Omental fat pad (tissue), 4 donors: Measurements from ENCODE around the gene FRMD8. TPM values are rescaled to one million over a fixed set of nuclear protein-coding genes. Genes with fewer than 3 reads are reported as not detected.

ENCODE experiments used
- ATAC-seq: fragments of 150-250 bp; one replicate; pipeline ENCODE4 v1.9.1; 2016; ENCODE audit warnings: mild to moderate bottlenecking, moderate library complexity; ENCODE audit not compliant: low FRiP score
- DNase-seq: peaks from one replicate; pipeline ENCODE4 v3.0.0-alpha.2; 2019; ENCODE audit warnings: low spot score
- CTCF ChIP-seq, 3 donors: fragments of 450-650 bp; IDR thresholded peaks; one replicate each; pipeline ENCODE4 v1.5.1; 2016 to 2017; ENCODE audit warnings: antibody characterized with exemption in 3 of 3, mild to moderate bottlenecking in 3 of 3, moderate library complexity in 2 of 3
- total RNA-seq, 4 donors: library from RNA; depleted of rRNA; stranded (reverse); fragments of >200 nt; gene quantifications; one replicate each; pipeline ENCODE4 v1.1.0, GENCODE V29; 2016

The FRMD8 gene
- total RNA-seq, 4 donors from 2014 or later = 29.2 to 77.9 (median 58.9) TPM

GRCh38 chr11:65376138-65376713 is 10.2 kb upstream of the FRMD8 start:
- DNase-seq = no peak
- no peak for ATAC-seq
- TF ChIP-seq CTCF (IDR thresholded peaks at IDR 0.05) = no peak

- ATAC-seq (no peak), DNase-seq (no peak)
- no peak for TF ChIP-seq CTCF (IDR thresholded peaks at IDR 0.05)
Observed at GRCh38 chr11:65377036-65377435, 9.4 kb upstream of the FRMD8 start.

- ATAC-seq (no peak), DNase-seq (no peak)
- no peak for TF ChIP-seq CTCF (IDR thresholded peaks at IDR 0.05)
Observed at GRCh38 chr11:65377777-65378176, 8.7 kb upstream of the FRMD8 start.

GRCh38 chr11:65378208-65378927 is 8.1 kb upstream of the FRMD8 start:
- ATAC-seq (no peak), DNase-seq (no peak)
- no peak for TF ChIP-seq CTCF (IDR thresholded peaks at IDR 0.05)

- ATAC-seq = no peak
- no peak for TF ChIP-seq CTCF (IDR thresholded peaks at IDR 0.05)
- DNase-seq = no peak
Observed at GRCh38 chr11:65378928-65379638, 7.4 kb upstream of the FRMD8 start.

GRCh38 chr11:65379698-65380459 is 6.6 kb upstream of the FRMD8 start:
- ATAC-seq = no peak
- no peak for TF ChIP-seq CTCF (IDR thresholded peaks at IDR 0.05)
- DNase-seq = no peak
